HL-60 (cell line): ENCODE data around the gene LRP5.
"Not testable (repeated sequence)": the region's sequence is repeated elsewhere in the genome, so short reads cannot be mapped to it uniquely, and the experiment has no call there.

Experiments
- DNase-seq, 2 experiments: peaks; one replicate each; pipeline ENCODE4 v3.0.0-alpha.2; 2010 to 2020; ENCODE audit warnings: low read depth in 1 of 2, low spot score in 1 of 2
- H3K27ac ChIP-seq: fragments of 250-450 bp; sonication (Bioruptor Pico); replicated peaks from 2 replicates; pipeline ENCODE4 v1.5.1; 2020; ENCODE audit warnings: mild to moderate bottlenecking, moderate library complexity
- H3K27me3 ChIP-seq: fragments of 250-450 bp; sonication (Bioruptor Pico); 2 replicates; pipeline ENCODE4 v1.5.1; 2021; ENCODE audit warnings: mild to moderate bottlenecking, moderate library complexity; ENCODE audit not compliant: insufficient read depth, poor library complexity, severe bottlenecking
- H3K4me3 ChIP-seq: replicated peaks from 2 replicates; pipeline ENCODE4 v1.5.1; 2011; ENCODE audit warnings: mild to moderate bottlenecking, control low read depth, low read length; ENCODE audit not compliant: insufficient read depth
- CTCF ChIP-seq: IDR thresholded peaks from one replicate; pipeline ENCODE4 v1.5.1; 2011; ENCODE audit warnings: low read length, control low read depth, inconsistent platforms; ENCODE audit not compliant: insufficient read depth
- GABPA ChIP-seq: IDR thresholded peaks from 2 replicates; pipeline ENCODE4 v1.6.1; 2012; ENCODE audit warnings: low read depth
- POLR2AphosphoS5 ChIP-seq: IDR thresholded peaks from 2 replicates; pipeline ENCODE4 v1.6.1; 2012; ENCODE audit warnings: low read depth
- REST ChIP-seq: IDR thresholded peaks from 2 replicates; pipeline ENCODE4 v1.6.1; 2012; ENCODE audit warnings: low read depth; ENCODE audit not compliant: insufficient replicate concordance
- SPI1 ChIP-seq: IDR thresholded peaks from 2 replicates; pipeline ENCODE4 v1.6.1; 2012; ENCODE audit warnings: low read depth, mild to moderate bottlenecking, borderline replicate concordance

Gene LRP5

GRCh38 chr11:68341557-68342458 lies 29.4 kb downstream of the LRP5 start:
- no peaks in the 10 kb centered on the region for H3K27me3 ChIP-seq
- DNase-seq = no peak
- TF ChIP-seq CTCF (no peak), SPI1 (no peak), POLR2AphosphoS5 (no peak), GABPA (no peak), REST (no peak)
- H3K27ac ChIP-seq = no peak overlapping the region
- no peak overlapping the region for H3K4me3 ChIP-seq

GRCh38 chr11:68342459-68343158 lies 30.2 kb downstream of the LRP5 start:
- DNase-seq = no peak
- no peak overlapping the region for H3K4me3 ChIP-seq
- TF ChIP-seq GABPA (no peak), CTCF (no peak), POLR2AphosphoS5 (no peak), REST (no peak), SPI1 (no peak)
- H3K27me3 ChIP-seq = no peaks in the 10 kb centered on the region
- H3K27ac ChIP-seq = no peak overlapping the region

DNA sequence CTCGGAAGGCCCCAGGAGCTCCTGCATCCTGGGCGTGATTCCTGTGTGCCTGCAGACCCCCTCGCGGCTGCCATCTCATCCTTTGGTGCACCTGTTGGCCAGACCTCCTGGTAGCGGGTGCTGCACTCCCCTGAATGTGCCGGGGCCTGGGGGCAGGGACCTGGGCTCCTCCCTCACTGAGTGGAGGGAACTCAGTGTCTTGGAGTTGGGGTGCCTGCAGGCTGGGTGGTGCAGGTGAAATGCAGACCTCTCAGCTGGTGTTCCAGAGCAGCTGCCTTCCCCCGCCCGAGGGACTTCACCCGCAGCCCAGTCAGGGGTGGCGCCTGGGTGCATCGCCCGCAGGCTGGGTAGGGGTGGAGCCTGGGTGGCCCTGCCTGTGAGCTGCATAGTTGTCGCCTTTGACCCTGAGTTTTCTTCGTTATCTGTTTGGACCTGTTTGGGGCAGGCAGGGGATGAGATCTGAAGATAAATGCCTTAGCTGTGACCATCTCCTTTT lies 31.4 kb downstream of the LRP5 start:
- H3K27ac ChIP-seq = no peak overlapping the region
- H3K27me3 ChIP-seq = no peaks in the 10 kb centered on the region
- DNase-seq = no peak
- TF ChIP-seq REST (no peak), GABPA (no peak), POLR2AphosphoS5 (no peak), SPI1 (no peak), CTCF (no peak)
- H3K4me3 ChIP-seq = no peak overlapping the region

- H3K4me3 ChIP-seq, H3K27ac ChIP-seq, H3K27me3 ChIP-seq, DNase-seq: not testable (repeated sequence)
These were observed 32.4 kb downstream of the LRP5 start for GRCh38 chr11:68344821-68345220.
